AG09309 (cell line): ENCODE results near the gene PNLIPRP2.

ENCODE experiments used
- DNase-seq: peaks from one replicate; pipeline ENCODE4 v3.0.0-alpha.2; 2010; ENCODE audit warnings: low read depth
- H3K4me3 ChIP-seq: 2 replicates; pipeline ENCODE4 v1.5.1; 2011; ENCODE audit warnings: mild to moderate bottlenecking, low read depth, low read length, moderate library complexity; ENCODE audit not compliant: control insufficient read depth
- TF ChIP-seq, protein P1 (sequence below): IDR thresholded peaks from 2 replicates; pipeline ENCODE4 v1.5.1; 2011; ENCODE audit warnings: mild to moderate bottlenecking, low read depth, low read length, inconsistent platforms; ENCODE audit not compliant: insufficient read depth, control insufficient read depth; ENCODE audit errors: missing control alignments

The PNLIPRP2 gene

DNA sequence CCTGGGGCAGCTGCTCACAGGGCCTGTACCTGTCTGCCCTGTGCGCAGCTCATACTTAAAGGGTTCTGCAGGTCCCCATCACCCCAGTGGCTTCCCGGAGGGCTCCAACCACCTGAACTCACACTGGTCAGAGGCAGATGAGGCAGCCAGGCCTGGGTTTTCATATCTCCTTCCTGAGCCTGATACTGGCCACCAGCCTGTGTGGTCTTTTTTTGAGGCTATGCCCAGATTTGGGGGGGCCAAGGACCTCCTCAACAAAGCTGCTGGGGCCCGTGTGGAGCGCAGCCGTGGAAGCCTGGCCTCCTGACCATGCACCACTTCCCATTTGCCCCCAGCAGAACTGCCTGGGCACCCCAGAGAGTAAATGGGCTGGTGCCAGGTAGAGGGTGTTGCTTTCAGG lies 25.7 kb downstream of the PNLIPRP2 start:
- DNase-seq: no peak
- no peak overlapping the region for H3K4me3 ChIP-seq
- TF ChIP-seq, protein P1, sequence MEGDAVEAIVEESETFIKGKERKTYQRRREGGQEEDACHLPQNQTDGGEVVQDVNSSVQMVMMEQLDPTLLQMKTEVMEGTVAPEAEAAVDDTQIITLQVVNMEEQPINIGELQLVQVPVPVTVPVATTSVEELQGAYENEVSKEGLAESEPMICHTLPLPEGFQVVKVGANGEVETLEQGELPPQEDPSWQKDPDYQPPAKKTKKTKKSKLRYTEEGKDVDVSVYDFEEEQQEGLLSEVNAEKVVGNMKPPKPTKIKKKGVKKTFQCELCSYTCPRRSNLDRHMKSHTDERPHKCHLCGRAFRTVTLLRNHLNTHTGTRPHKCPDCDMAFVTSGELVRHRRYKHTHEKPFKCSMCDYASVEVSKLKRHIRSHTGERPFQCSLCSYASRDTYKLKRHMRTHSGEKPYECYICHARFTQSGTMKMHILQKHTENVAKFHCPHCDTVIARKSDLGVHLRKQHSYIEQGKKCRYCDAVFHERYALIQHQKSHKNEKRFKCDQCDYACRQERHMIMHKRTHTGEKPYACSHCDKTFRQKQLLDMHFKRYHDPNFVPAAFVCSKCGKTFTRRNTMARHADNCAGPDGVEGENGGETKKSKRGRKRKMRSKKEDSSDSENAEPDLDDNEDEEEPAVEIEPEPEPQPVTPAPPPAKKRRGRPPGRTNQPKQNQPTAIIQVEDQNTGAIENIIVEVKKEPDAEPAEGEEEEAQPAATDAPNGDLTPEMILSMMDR: no peak

DNA sequence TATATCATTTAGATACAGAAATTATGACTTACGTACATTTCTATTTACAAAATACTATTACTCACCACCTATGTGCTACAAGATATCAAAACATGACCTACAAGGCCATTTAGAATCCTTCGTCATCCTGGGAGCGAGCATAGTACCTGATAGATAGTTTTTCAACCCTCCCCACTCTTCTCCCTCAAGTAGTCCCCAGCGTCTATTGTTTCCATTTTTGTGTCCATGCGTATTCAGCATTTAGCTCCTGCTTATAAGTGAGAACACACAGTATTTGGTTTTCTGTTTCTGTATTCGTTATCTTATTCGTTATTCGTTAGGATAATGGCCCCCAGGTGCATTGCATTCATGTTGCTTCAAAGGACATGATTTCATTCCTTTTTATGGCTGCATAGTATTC lies 28.1 kb downstream of the PNLIPRP2 start:
- DNase-seq: no peak
- TF ChIP-seq, protein P1: no peak
- no peak overlapping the region for H3K4me3 ChIP-seq

DNA sequence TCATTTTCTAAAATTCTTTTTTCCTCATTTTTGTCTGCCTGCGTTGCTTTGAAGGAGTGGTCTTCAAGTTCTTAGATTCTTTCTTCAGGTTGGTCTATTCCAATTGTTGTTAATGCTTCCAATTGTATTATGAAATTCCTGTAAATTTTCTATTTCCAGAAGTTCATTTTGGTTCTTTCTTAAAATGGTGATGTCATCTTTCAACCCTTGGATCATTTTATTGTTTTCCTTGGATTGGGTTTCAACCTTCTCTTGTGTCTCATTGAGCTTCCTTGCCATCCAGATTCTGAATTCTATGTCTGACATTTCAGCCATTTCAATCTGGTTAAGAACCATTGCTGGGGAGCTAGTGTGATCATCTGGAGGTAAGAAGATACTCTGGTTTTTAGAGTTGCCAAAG lies 33.1 kb downstream of the PNLIPRP2 start:
- DNase-seq: no peak
- no peak overlapping the region for H3K4me3 ChIP-seq
- TF ChIP-seq, protein P1: no peak

DNA sequence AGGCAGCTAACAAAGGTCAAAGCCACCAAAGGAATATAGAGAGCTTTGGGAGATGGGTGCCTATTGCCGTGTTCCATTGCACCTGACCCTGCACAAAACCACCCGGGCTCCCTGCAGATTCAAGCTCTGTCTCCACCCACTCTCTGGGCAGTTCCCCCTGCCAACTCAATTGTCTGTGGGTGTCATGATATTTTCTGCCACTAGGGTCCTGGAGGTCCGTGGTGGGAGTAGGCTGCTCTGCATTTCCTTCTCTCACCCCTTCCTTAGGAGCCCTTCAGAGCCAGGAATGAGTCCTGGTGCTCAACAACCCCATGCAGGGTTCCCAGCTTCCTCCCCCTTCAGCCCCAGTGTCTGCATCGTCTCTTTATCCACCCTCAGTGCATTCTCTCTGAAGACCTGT lies 34.1 kb downstream of the PNLIPRP2 start:
- no peak for DNase-seq

DNA sequence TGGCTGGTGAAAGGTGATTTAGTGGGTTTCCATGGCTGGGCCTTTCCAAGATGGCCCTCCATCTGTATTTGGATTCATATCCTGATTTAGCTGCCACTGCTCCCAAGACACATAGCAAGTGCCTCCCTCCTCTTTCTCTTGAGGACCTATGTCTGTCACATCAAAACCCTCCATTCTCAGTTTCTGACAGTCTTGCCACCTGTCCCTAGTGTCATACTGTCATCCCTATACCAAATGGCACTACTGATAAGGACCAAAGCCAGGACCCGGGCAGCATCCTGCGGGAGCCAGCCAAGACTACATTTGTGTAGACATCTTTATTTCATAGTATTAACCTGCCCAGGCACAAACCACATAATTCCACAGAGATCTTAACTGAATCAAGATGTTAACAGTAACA lies 34.8 kb downstream of the PNLIPRP2 start:
- no peak for DNase-seq
- TF ChIP-seq, protein P1: no peak
- no peak overlapping the region for H3K4me3 ChIP-seq

More for the DNA sequence above, 34.1 kb downstream of the PNLIPRP2 start:
- H3K4me3 ChIP-seq: no peak overlapping the region
- TF ChIP-seq, protein P1: peak; percentile 20

DNA sequence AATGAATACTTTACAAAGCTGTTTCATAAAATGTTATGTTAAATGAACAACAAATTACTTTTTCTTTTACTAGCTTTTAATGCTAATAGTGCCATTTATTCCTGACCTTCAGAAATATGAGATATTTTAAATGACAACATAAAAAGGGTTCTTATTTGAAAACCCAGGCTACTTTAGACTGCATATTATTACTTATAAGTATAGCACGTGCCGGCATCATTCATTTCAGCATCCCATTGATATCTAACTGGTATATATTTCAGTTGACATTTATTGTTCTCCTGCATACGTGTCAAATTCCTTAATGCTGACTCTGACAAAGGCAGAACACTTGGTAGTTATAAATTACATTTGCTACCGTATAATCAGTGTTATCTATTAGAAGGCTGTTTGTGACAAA lies 35.3 kb downstream of the PNLIPRP2 start:
- TF ChIP-seq, protein P1: no peak
- no peak for DNase-seq
- no peak overlapping the region for H3K4me3 ChIP-seq

DNA sequence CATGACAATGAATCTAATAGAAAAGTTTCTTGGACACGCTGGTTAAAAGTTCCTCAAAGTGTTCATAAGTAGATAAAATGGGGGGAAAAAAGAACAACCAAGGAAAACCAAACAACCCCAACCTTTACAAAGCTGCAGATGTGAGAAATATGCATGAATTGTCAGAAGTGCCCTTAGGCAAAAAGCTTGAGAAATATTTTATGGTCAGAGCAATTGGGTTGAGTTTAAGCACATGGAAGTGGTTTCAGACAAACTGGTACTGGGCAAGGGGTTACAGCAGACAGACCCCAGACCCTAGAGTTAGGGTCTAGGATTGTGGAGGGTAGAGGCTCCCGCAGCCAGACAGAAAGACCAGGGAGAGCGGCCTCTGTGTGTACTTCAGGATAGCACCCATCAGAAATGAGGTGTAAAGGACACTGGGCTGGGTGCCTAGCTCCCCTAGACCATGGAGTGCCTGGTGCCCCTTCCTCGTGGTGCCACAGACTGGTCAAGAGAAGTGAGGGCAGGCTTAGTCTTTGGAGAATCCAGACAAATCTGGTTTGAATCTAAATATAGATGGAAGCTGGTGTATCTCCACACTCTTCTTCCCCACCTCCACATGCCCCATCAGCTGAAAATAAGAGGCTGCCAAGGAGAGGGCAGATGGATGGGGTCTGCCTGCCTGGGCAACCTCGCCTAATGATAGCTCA lies 37.3 kb downstream of the PNLIPRP2 start:
- no peak overlapping the region for H3K4me3 ChIP-seq
- TF ChIP-seq, protein P1: no peak
- no peak for DNase-seq
